Neural cell (in vitro differentiated cells): ENCODE results near the gene RNF34. TPM values are rescaled to one million over a fixed set of nuclear protein-coding genes. Genes with fewer than 3 reads are reported as not detected.

Source experiments
- H2AFZ ChIP-seq: fragments of 200-600, 300-800 bp; sonication (generic), shearing (Covaris generic); 2 replicates; pipeline ENCODE4 v1.6.0; 2014; ENCODE audit warnings: low read depth, mild to moderate bottlenecking, antibody characterized with exemption, low read length, moderate library complexity
- H3F3A ChIP-seq: fragments of 200-600 bp; shearing (Covaris generic); 2 replicates; pipeline ENCODE4 v1.6.1; 2016; ENCODE audit warnings: mild to moderate bottlenecking, moderate library complexity, mixed read lengths, antibody characterized with exemption, low read length; ENCODE audit not compliant: insufficient read depth, poor library complexity, severe bottlenecking
- H3K27ac ChIP-seq: fragments of 200-600, 300-800 bp; sonication (generic), shearing (Covaris generic); 2 replicates; pipeline ENCODE4 v1.5.1; 2014; ENCODE audit warnings: mild to moderate bottlenecking, low read length, moderate library complexity
- H3K27me3 ChIP-seq: fragments of 300-800, 200-600 bp; sonication (generic), shearing (Covaris generic); 2 replicates; pipeline ENCODE4 v1.6.0; 2014; ENCODE audit warnings: mild to moderate bottlenecking, low read depth, low read length, moderate library complexity; ENCODE audit not compliant: insufficient read depth
- H3K36me3 ChIP-seq: fragments of 300-800, 200-600 bp; sonication (generic), shearing (Covaris generic); 2 replicates; pipeline ENCODE4 v1.5.1; 2014; ENCODE audit warnings: mild to moderate bottlenecking, antibody characterized with exemption, low read length, moderate library complexity; ENCODE audit not compliant: insufficient read depth
- H3K4me2 ChIP-seq: fragments of 300-800, 200-600 bp; sonication (generic), shearing (Covaris generic); 2 replicates; pipeline ENCODE4 v1.6.0; 2014; ENCODE audit warnings: mild to moderate bottlenecking, low read length
- H3K4me3 ChIP-seq: fragments of 300-800, 200-600 bp; sonication (generic), shearing (Covaris generic); 2 replicates; pipeline ENCODE4 v1.5.1; 2014; ENCODE audit warnings: mild to moderate bottlenecking, low read length, moderate library complexity
- H3K79me2 ChIP-seq: fragments of 200-600 bp; shearing (Covaris generic); replicated peaks from 2 replicates; pipeline ENCODE4 v1.6.0; 2014; ENCODE audit warnings: mild to moderate bottlenecking, low read length, moderate library complexity; ENCODE audit not compliant: insufficient read depth
- H3K9ac ChIP-seq: fragments of 300-800, 200-600 bp; sonication (generic), shearing (Covaris generic); 2 replicates; pipeline ENCODE4 v1.6.1; 2016; ENCODE audit warnings: mild to moderate bottlenecking, low read length, mixed read lengths
- H3K9me2 ChIP-seq: fragments of 200-600 bp; shearing (Covaris generic); 2 replicates; pipeline ENCODE4 v1.6.1; 2016; ENCODE audit warnings: mild to moderate bottlenecking, low read length, mixed read lengths; ENCODE audit not compliant: insufficient read depth
- H3K9me3 ChIP-seq: fragments of 200-600, 300-800 bp; sonication (generic), shearing (Covaris generic); 2 replicates; pipeline ENCODE4 v1.6.1; 2016; ENCODE audit warnings: mild to moderate bottlenecking, mixed run types, low read length, moderate library complexity, mixed read lengths
- H4K20me1 ChIP-seq: fragments of 200-600 bp; shearing (Covaris generic); 2 replicates; pipeline ENCODE4 v1.6.1; 2016; ENCODE audit warnings: mild to moderate bottlenecking, mixed run types; ENCODE audit not compliant: insufficient read depth
- CTCF ChIP-seq: fragments of 450-650 bp; IDR thresholded peaks from 2 replicates; pipeline ENCODE4 v1.5.1; 2014; ENCODE audit warnings: antibody characterized with exemption, mild to moderate bottlenecking, moderate library complexity; ENCODE audit not compliant: poor library complexity, severe bottlenecking
- EP300 ChIP-seq: fragments of 450-650 bp; conservative IDR thresholded peaks from 2 replicates; pipeline ENCODE4 v1.6.1; 2014; ENCODE audit warnings: antibody characterized with exemption, mild to moderate bottlenecking, moderate library complexity; ENCODE audit not compliant: poor library complexity, severe bottlenecking
- EZH2 ChIP-seq: fragments of 200-600, 300-800 bp; shearing (Covaris generic), sonication (generic); IDR thresholded peaks from 2 replicates; pipeline ENCODE4 v1.6.1; 2014; ENCODE audit warnings: antibody characterized with exemption, low read length, borderline replicate concordance, mild to moderate bottlenecking; ENCODE audit not compliant: insufficient read depth, poor library complexity, severe bottlenecking
- MXI1 ChIP-seq: fragments of 450-650 bp; conservative IDR thresholded peaks from 2 replicates; pipeline ENCODE4 v1.6.1; 2014; ENCODE audit warnings: antibody characterized with exemption, mild to moderate bottlenecking; ENCODE audit not compliant: poor library complexity, severe bottlenecking
- POLR2AphosphoS5 ChIP-seq: IDR thresholded peaks from 2 replicates; pipeline ENCODE4 v1.6.1; 2012
- RAD21 ChIP-seq: fragments of 450-650 bp; conservative IDR thresholded peaks from 2 replicates; pipeline ENCODE4 v1.6.1; 2014; ENCODE audit warnings: antibody characterized with exemption, mild to moderate bottlenecking, moderate library complexity
- SMC3 ChIP-seq: fragments of 450-650 bp; conservative IDR thresholded peaks from 2 replicates; pipeline ENCODE4 v1.6.1; 2014; ENCODE audit warnings: antibody characterized with exemption, mild to moderate bottlenecking, moderate library complexity; ENCODE audit not compliant: poor library complexity
- TAF1 ChIP-seq: IDR thresholded peaks from 2 replicates; pipeline ENCODE4 v1.6.1; 2012; ENCODE audit warnings: low read depth
- polyA plus RNA-seq: library from polyadenylated mRNA; depleted of rRNA; stranded (reverse); fragments of >200 nt; gene quantifications from 2 replicates; pipeline ENCODE4 v1.2.3, GENCODE V29; 2014
- TF ChIP-seq, protein P1 (sequence below): IDR thresholded peaks from 2 replicates; pipeline ENCODE4 v1.6.1; 2012; ENCODE audit warnings: borderline replicate concordance

RNF34 gene
- polyA plus RNA-seq, 1 donor from 2014 or later: 68.8 TPM

DNA sequence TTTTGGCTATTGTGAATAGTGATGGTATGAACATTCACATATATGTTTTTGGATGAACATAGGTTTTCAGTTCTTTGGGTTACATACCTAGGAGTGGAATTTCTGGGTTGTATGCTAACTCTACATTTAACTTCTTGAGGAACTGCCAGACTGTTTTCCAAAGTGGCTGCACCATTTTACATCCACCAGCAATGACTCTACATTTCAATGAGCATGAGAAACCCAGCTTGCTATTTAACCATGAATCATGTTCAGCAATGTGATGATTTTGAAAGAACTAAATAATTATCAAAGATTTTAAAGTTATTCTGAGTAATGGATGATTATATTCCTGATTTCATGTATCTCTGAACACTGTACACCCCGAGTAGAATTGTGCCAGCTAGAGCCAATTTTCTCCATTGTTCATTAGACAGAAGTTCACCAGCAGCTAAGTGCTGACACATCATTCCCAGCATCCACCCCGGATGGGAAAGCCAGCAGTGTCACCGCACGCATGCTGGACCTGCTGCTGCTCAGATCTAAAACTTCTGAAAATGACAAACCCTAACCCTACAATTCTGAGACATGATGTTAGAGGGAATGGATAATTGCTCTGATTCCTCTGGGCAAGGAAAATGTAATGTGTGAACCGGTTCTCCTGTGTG, 34.4 kb upstream of the RNF34 start:
- H3K4me3 ChIP-seq: no peak overlapping the region
- no peaks in the 10 kb centered on the region for H3K79me2 ChIP-seq
- no peak overlapping the region for H3K9ac ChIP-seq
- no peak overlapping the region for H3K27ac ChIP-seq
- H2AFZ ChIP-seq: no peak overlapping the region
- H3K9me2 ChIP-seq: no peaks in the 10 kb centered on the region
- H3K9me3 ChIP-seq: no peaks in the 10 kb centered on the region
- no peaks in the 10 kb centered on the region for H4K20me1 ChIP-seq
- no peaks in the 10 kb centered on the region for H3K27me3 ChIP-seq
- H3F3A ChIP-seq: no peaks in the 10 kb centered on the region
- no peak for TF ChIP-seq POLR2AphosphoS5
- TF ChIP-seq EZH2: no peak
- TF ChIP-seq RAD21: no peak
- no peak for TF ChIP-seq EP300
- TF ChIP-seq TAF1: no peak
- no peak for TF ChIP-seq CTCF
- TF ChIP-seq, protein P1, sequence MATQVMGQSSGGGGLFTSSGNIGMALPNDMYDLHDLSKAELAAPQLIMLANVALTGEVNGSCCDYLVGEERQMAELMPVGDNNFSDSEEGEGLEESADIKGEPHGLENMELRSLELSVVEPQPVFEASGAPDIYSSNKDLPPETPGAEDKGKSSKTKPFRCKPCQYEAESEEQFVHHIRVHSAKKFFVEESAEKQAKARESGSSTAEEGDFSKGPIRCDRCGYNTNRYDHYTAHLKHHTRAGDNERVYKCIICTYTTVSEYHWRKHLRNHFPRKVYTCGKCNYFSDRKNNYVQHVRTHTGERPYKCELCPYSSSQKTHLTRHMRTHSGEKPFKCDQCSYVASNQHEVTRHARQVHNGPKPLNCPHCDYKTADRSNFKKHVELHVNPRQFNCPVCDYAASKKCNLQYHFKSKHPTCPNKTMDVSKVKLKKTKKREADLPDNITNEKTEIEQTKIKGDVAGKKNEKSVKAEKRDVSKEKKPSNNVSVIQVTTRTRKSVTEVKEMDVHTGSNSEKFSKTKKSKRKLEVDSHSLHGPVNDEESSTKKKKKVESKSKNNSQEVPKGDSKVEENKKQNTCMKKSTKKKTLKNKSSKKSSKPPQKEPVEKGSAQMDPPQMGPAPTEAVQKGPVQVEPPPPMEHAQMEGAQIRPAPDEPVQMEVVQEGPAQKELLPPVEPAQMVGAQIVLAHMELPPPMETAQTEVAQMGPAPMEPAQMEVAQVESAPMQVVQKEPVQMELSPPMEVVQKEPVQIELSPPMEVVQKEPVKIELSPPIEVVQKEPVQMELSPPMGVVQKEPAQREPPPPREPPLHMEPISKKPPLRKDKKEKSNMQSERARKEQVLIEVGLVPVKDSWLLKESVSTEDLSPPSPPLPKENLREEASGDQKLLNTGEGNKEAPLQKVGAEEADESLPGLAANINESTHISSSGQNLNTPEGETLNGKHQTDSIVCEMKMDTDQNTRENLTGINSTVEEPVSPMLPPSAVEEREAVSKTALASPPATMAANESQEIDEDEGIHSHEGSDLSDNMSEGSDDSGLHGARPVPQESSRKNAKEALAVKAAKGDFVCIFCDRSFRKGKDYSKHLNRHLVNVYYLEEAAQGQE: no peak
- no peak for TF ChIP-seq MXI1
- H3K36me3 ChIP-seq: no peaks in the 10 kb centered on the region
- H3K4me2 ChIP-seq: no peak overlapping the region

DNA sequence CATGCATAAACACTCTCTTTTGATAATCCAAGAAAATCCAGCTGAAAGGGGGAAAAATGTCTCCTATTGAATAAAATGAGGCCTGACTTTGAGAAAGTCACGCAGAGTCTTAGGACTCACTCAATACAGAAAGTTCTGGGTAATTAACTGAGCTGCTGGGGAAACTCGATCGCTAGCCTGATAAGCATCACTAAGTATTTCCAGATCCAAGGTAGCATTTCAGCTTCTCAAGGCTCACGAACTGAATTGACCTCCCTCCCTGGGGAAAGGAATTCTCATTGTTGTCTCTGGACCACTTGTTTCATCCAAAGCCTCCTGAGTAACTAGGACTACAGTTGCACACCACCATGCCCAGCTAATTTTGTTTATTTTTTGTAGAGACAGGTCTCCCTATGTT, 33.9 kb upstream of the RNF34 start:
- TF ChIP-seq, protein P1: no peak
- TF ChIP-seq TAF1 (no peak), POLR2AphosphoS5 (no peak), EP300 (no peak), EZH2 (no peak), SMC3 (no peak), MXI1 (no peak), RAD21 (no peak), CTCF (no peak)
- no peak overlapping the region for H3K27ac ChIP-seq
- no peaks in the 10 kb centered on the region for H3K27me3 ChIP-seq
- H3K9me2 ChIP-seq: no peaks in the 10 kb centered on the region
- H3K79me2 ChIP-seq: no peaks in the 10 kb centered on the region
- H3F3A ChIP-seq: no peaks in the 10 kb centered on the region
- H3K4me3 ChIP-seq: no peak overlapping the region
- no peak overlapping the region for H2AFZ ChIP-seq
- no peaks in the 10 kb centered on the region for H4K20me1 ChIP-seq
- H3K36me3 ChIP-seq: no peaks in the 10 kb centered on the region
- H3K4me2 ChIP-seq: no peak overlapping the region
- H3K9me3 ChIP-seq: no peaks in the 10 kb centered on the region
- H3K9ac ChIP-seq: no peak overlapping the region
